Peyer's patch (tissue), 4 donors: ENCODE data around the gene IKZF3. TPM values are rescaled to one million over a fixed set of nuclear protein-coding genes. Genes with fewer than 3 reads are reported as not detected.

Experiments used
- DNase-seq, 3 donors: peaks; one replicate each; pipeline ENCODE4 v3.0.0-alpha.2; 2017 to 2019
- H3K27ac ChIP-seq, 4 donors: fragments of 200-600 bp; sonication (generic); one replicate each; pipeline ENCODE4 v1.5.1; 2016 to 2019
- H3K27me3 ChIP-seq, 2 donors: fragments of 200-600 bp; sonication (generic); one replicate each; pipeline ENCODE4 v1.5.1; 2019
- H3K36me3 ChIP-seq, 3 donors: fragments of 200-600 bp; sonication (generic); one replicate each; pipeline ENCODE4 v1.5.1; 2016 to 2019
- H3K4me1 ChIP-seq, 4 donors: fragments of 200-600 bp; sonication (generic); one replicate each; pipeline ENCODE4 v1.5.1; 2016 to 2019
- H3K4me3 ChIP-seq, 4 donors: fragments of 200-600 bp; sonication (generic); 1 replicate in 3 of 4; 2 replicates in 1 of 4; pipeline ENCODE4 v1.5.1; 2016 to 2019; ENCODE audit warnings: mild to moderate bottlenecking in 1 of 4
- H3K9me3 ChIP-seq, 4 donors: fragments of 200-600 bp; sonication (generic); one replicate each; pipeline ENCODE4 v1.5.1; 2016 to 2019; ENCODE audit warnings: mild to moderate bottlenecking in 1 of 4
- POLR2A ChIP-seq, 2 donors: fragments of 450-650 bp; IDR thresholded peaks; one replicate each; pipeline ENCODE4 v1.5.1; 2017; ENCODE audit warnings: antibody characterized with exemption in 2 of 2, mild to moderate bottlenecking in 2 of 2, moderate library complexity in 2 of 2
- small RNA-seq, 2 donors: library from RNA; depleted of rRNA; stranded (forward); fragments of <200 nt; gene quantifications; one replicate each; pipeline ENCODE3, GENCODE V24; 2016
- total RNA-seq, 4 donors: library from RNA; depleted of rRNA; stranded (reverse); fragments of >200 nt; gene quantifications; one replicate each; pipeline ENCODE4 v1.1.0, GENCODE V29; 2016
- TF ChIP-seq, protein P1 (sequence below), 6 experiments: fragments of 450-650 bp in 4 of 6; fragments of 200-600 bp in 2 of 6; sonication (generic) in 1 of 6; IDR thresholded peaks; one replicate each; pipeline ENCODE4 v1.5.1; 2017 to 2019; ENCODE audit warnings: antibody characterized with exemption in 6 of 6, mild to moderate bottlenecking in 3 of 6, moderate library complexity in 1 of 6

IKZF3 gene
- total RNA-seq, 4 donors from 2014 or later = 5.4 to 45.4 (median 7.0) TPM

GRCh38 chr17:39709319-39709997 is 154.7 kb downstream of the IKZF3 start:
- no peaks in the 10 kb centered on the region for H3K27me3 ChIP-seq
- peaks cover 0 to 72% (median 0%) of the 10 kb centered on the region in 3 donors for H3K36me3 ChIP-seq
- no peak for DNase-seq
- no peaks in the 10 kb centered on the region for H3K9me3 ChIP-seq
- no peak for TF ChIP-seq POLR2A (IDR thresholded peaks at IDR 0.05)
- TF ChIP-seq, protein P1, sequence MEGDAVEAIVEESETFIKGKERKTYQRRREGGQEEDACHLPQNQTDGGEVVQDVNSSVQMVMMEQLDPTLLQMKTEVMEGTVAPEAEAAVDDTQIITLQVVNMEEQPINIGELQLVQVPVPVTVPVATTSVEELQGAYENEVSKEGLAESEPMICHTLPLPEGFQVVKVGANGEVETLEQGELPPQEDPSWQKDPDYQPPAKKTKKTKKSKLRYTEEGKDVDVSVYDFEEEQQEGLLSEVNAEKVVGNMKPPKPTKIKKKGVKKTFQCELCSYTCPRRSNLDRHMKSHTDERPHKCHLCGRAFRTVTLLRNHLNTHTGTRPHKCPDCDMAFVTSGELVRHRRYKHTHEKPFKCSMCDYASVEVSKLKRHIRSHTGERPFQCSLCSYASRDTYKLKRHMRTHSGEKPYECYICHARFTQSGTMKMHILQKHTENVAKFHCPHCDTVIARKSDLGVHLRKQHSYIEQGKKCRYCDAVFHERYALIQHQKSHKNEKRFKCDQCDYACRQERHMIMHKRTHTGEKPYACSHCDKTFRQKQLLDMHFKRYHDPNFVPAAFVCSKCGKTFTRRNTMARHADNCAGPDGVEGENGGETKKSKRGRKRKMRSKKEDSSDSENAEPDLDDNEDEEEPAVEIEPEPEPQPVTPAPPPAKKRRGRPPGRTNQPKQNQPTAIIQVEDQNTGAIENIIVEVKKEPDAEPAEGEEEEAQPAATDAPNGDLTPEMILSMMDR (IDR thresholded peaks at IDR 0.05) = no peak
- H3K27ac ChIP-seq = no peak overlapping the region
- no peak overlapping the region for H3K4me3 ChIP-seq
- H3K4me1 ChIP-seq = peaks cover 0 to 41% (median 6%) of the 10 kb centered on the region in 4 donors

Small RNA genes lying within 50 kb of the gene (small RNA-seq; reads per million reads assigned to genes)
- gene AC090844.1 (0 reads per million in 2 donors), gene MIR4728 (0 to 0.13 reads per million in 2 donors)

Other genes starting within 250 kb of the IKZF3 start
- 100 to 1,000 TPM in 3 of 4 donors, 10 to 100 TPM in 1; 71.8 to 161 (median 125) TPM for gene PPP1R1B, start 237.4 kb downstream of the IKZF3 start, total RNA-seq
- 100 to 1,000 TPM; 102 to 212 (median 145) TPM for gene STARD3, start 227.2 kb downstream of the IKZF3 start, total RNA-seq
- 1 to 10 TPM in 2 of 4 donors, under 1 TPM in 1, not detected in 1; 0.53 to 1.9 (median 1.1) TPM for gene TCAP, start 199.0 kb downstream of the IKZF3 start, total RNA-seq
- gene PNMT, start 195.9 kb downstream of the IKZF3 start, total RNA-seq = 10 to 100 TPM in 1 of 4 donors, 1 to 10 TPM in 3; 1.4 to 28.1 (median 1.8) TPM
- 10 to 100 TPM; 15.7 to 72.3 (median 65.1) TPM for gene PGAP3, start 176.3 kb downstream of the IKZF3 start, total RNA-seq
- gene ERBB2, start 164.2 kb downstream of the IKZF3 start, total RNA-seq = 100 to 1,000 TPM; 104 to 339 (median 247) TPM
- 10 to 100 TPM; 44.6 to 74.9 (median 57.9) TPM for gene MIEN1, start 133.8 kb downstream of the IKZF3 start, total RNA-seq
- gene GRB7, start 126.4 kb downstream of the IKZF3 start, total RNA-seq = 10 to 100 TPM; 14.0 to 64.0 (median 26.3) TPM
- gene ZPBP2, start 3.9 kb upstream of the IKZF3 start, total RNA-seq = not detected
- 100 to 1,000 TPM in 3 of 4 donors, 10 to 100 TPM in 1; 91.6 to 277 (median 235) TPM for gene GSDMB, start 54.3 kb upstream of the IKZF3 start, total RNA-seq
- 10 to 100 TPM; 33.0 to 97.4 (median 79.0) TPM for gene ORMDL3, start 63.3 kb upstream of the IKZF3 start, total RNA-seq
- gene LRRC3C, start 63.4 kb upstream of the IKZF3 start, total RNA-seq = not detected
- 1 to 10 TPM in 2 of 4 donors, not detected in 2; 1.6 to 3.3 TPM for gene GSDMA, start 98.7 kb upstream of the IKZF3 start, total RNA-seq
- gene PSMD3, start 116.5 kb upstream of the IKZF3 start, total RNA-seq = 10 to 100 TPM; 65.2 to 87.9 (median 73.7) TPM
- not detected for gene CSF3, start 151.1 kb upstream of the IKZF3 start, total RNA-seq
- 100 to 1,000 TPM in 3 of 4 donors, 10 to 100 TPM in 1; 77.9 to 176 (median 146) TPM for gene MED24, start 190.1 kb upstream of the IKZF3 start, total RNA-seq
- gene THRA, start 198.7 kb upstream of the IKZF3 start, total RNA-seq = 10 to 100 TPM; 43.4 to 80.5 (median 68.5) TPM
- gene NR1D1, start 236.3 kb upstream of the IKZF3 start, total RNA-seq = 10 to 100 TPM; 13.2 to 38.8 (median 18.9) TPM